Muscle of arm (tissue), 14 donors: ENCODE results near the gene TBC1D2B. TPM values are rescaled to one million over a fixed set of nuclear protein-coding genes. Genes with fewer than 3 reads are reported as not detected.

Experiments
- DNase-seq: peaks from one replicate; pipeline ENCODE4 v3.0.0-alpha.2; 2013
- long read RNA-seq, 11 donors: transcript quantifications; one replicate each; lab custom pipeline, GENCODE V29; 2026
- polyA plus RNA-seq, 12 donors: library from polyadenylated mRNA; unstranded; fragments of 120-200 nt; gene quantifications; one replicate each; pipeline ENCODE4 v1.2.1, GENCODE V29; 2013; ENCODE audit not compliant: insufficient read length in 12 of 12

The TBC1D2B gene
- 10 to 100 TPM in 11 of 12 donors, not detected in 1; 24.3 to 43.2 (median 27.8) TPM for polyA plus RNA-seq
- long read RNA-seq, donor 1, full-length matches to known transcripts: 38 of 38 reads
- long read RNA-seq, donor 1, partial matches to known transcripts: 0 of 38 reads
- long read RNA-seq, donor 1, other reads (novel, unspliced or antisense): 0 of 38 reads
- long read RNA-seq, donor 2, full-length matches to known transcripts: 16 of 16 reads
- long read RNA-seq, donor 2, partial matches to known transcripts: 0 of 16 reads
- long read RNA-seq, donor 2, other reads (novel, unspliced or antisense): 0 of 16 reads
- long read RNA-seq, donor 3, full-length matches to known transcripts: 9 of 9 reads
- long read RNA-seq, donor 3, partial matches to known transcripts: 0 of 9 reads
- long read RNA-seq, donor 3, other reads (novel, unspliced or antisense): 0 of 9 reads
- long read RNA-seq, donor 4, full-length matches to known transcripts: 13 of 13 reads
- long read RNA-seq, donor 4, partial matches to known transcripts: 0 of 13 reads
- long read RNA-seq, donor 4, other reads (novel, unspliced or antisense): 0 of 13 reads
- long read RNA-seq, donor 5, full-length matches to known transcripts: 23 of 23 reads
- long read RNA-seq, donor 5, partial matches to known transcripts: 0 of 23 reads
- long read RNA-seq, donor 5, other reads (novel, unspliced or antisense): 0 of 23 reads
- long read RNA-seq, donor 6, full-length matches to known transcripts: 13 of 13 reads
- long read RNA-seq, donor 6, partial matches to known transcripts: 0 of 13 reads
- long read RNA-seq, donor 6, other reads (novel, unspliced or antisense): 0 of 13 reads
- long read RNA-seq, donor 7, full-length matches to known transcripts: 10 of 10 reads
- long read RNA-seq, donor 7, partial matches to known transcripts: 0 of 10 reads
- long read RNA-seq, donor 7, other reads (novel, unspliced or antisense): 0 of 10 reads
- long read RNA-seq, donor 8, full-length matches to known transcripts: 28 of 28 reads
- long read RNA-seq, donor 8, partial matches to known transcripts: 0 of 28 reads
- long read RNA-seq, donor 8, other reads (novel, unspliced or antisense): 0 of 28 reads
- long read RNA-seq, donor 9, full-length matches to known transcripts: 22 of 22 reads
- long read RNA-seq, donor 9, partial matches to known transcripts: 0 of 22 reads
- long read RNA-seq, donor 9, other reads (novel, unspliced or antisense): 0 of 22 reads
- long read RNA-seq, donor 10, full-length matches to known transcripts: 17 of 17 reads
- long read RNA-seq, donor 10, partial matches to known transcripts: 0 of 17 reads
- long read RNA-seq, donor 10, other reads (novel, unspliced or antisense): 0 of 17 reads
- long read RNA-seq, donor 11, full-length matches to known transcripts: 22 of 22 reads
- long read RNA-seq, donor 11, partial matches to known transcripts: 0 of 22 reads
- long read RNA-seq, donor 11, other reads (novel, unspliced or antisense): 0 of 22 reads

DNA sequence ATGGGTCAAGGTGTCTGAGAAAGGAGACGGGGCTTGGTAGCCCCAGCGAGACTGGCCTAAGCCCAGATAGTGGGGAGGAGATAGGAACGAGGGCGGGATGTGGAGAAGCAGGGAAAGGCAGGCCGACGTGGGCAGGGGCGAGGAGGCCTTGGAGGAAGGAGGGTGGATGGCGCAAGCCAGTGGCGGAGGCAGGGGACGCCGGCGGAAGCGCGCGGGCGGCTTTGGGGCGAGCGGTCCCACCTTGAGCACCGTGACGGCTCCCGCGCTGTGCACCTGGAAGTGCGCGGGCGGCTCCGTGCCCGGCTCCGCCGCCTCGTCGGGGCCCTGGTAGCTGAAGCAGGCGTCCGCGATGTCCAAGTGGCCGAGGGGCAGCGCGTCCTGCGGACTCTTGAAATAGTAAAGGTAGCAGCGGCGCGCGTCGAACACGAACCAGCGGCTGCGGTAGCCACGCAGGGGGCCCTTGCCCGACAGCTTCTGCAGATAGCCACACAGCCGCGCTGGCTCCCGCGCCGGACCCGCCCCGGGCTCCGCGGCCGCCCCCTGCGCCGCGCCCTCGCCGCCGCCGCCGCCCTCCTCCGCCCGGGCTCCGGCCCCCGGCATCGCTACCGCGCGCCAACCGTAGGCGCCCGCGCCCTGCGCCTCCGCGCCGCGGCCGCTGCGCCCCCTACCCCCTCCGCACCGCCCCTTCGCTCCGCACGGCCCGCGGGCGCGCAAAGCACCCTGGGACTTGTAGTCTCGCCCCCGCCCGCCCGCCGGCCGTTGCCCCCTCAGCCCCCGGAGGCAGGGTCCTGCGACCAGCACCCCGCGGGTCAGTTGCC lies at the start of gene TBC1D2B:
Gene TBC1D2B (minus strand): TSS at position 659 of the 818 bp plus-strand sequence. CDS start 59 bp downstream, at position 600.
- DNase-seq: no peak

GRCh38 chr15:78125267-78125666 lies 47.8 kb upstream of the TBC1D2B start:
- no peak for DNase-seq

- DNase-seq: no peak
Measured at GRCh38 chr15:78120523-78120922, 43.0 kb upstream of the TBC1D2B start.

DNA sequence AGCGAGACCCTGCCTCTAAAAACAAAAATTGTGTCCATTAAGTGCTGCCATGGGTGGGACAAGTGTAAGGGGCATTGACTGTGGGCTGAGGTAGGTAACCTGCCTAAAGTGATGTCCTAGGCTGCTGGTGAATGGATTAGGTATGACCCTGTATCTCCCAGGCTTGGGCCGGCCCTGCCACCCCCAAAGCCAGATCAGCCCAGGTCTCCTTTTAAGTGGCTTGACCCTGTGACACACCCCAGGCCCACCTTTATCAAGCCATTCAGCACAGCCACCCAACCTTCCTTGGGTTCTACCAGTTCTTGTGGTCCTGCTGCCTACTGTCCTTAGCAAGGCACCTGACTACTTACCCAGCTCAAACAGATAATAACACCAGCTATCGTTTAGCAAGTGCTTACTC lies 35.0 kb upstream of the TBC1D2B start:
- no peak for DNase-seq

- DNase-seq: no peak
Measured at GRCh38 chr15:78111788-78112187, 34.3 kb upstream of the TBC1D2B start.

GRCh38 chr15:78110916-78111475 lies 33.5 kb upstream of the TBC1D2B start:
- DNase-seq: no peak

DNA sequence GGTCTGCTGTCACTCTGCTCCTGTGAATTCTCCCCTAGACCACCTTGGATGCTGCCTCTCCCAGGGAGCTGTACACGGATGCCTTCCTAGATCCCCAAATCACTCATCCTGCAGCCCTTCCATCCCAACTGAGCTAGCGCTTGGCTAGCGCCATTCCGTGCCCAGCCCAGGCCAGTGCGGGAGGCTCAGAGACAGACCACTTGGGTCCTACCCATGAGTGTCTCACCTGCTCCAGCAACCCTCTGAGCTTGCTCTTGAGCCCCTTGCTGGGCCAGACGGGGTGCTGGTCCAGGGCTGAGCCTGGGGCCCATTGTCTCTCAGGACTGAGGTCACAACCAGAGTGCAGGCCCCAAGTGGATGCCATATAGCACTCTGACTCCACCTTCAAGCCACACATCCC lies 32.6 kb upstream of the TBC1D2B start:
- DNase-seq: no peak

- DNase-seq: no peak
Measured at GRCh38 chr15:78109156-78109555, 31.6 kb upstream of the TBC1D2B start.

DNA sequence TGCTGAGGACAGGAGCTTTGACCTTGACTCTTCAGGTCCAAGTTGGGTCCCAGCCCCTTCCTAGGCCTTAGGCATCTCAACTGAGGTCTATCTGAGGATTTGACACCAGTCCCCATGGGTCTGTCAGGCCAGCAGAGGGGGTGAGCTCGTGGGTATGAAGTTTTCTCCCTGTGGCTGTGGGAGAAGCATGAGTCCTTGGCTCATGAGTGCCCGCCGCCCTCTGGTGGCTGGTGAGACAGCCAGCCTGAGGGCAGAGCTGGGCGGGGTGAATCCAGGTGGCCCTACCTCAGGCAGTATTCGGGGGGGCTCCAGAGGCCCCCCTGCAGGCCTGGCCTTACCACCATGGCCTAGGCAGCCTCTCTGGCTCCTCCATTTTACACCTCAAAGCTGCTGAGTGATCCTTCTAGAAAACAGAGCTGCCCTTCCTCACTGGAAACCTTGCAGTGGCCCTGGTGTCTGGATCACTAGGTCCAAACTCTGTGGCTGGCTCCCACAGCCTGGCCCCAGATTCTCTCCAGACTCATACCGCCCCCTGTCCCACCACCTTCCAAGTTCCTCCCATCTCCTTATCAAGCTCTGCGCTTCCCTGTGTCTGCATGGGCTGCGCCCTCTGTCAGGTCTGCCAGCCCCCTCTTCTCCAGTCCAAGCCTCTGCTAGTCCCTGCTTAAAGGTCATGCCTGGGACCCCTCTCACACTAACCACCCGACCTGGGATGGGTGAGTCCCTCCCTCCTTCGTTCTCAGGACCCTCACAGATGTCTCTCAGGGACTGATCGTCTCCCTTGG lies 31.0 kb upstream of the TBC1D2B start:
- DNase-seq: peak; percentile 74

GRCh38 chr15:78107471-78107870 lies 30.0 kb upstream of the TBC1D2B start:
- DNase-seq: no peak

GRCh38 chr15:78105476-78106241 lies 28.1 kb upstream of the TBC1D2B start:
- no peak for DNase-seq

- no peak for DNase-seq
Measured at GRCh38 chr15:78104566-78105475, 27.3 kb upstream of the TBC1D2B start.

DNA sequence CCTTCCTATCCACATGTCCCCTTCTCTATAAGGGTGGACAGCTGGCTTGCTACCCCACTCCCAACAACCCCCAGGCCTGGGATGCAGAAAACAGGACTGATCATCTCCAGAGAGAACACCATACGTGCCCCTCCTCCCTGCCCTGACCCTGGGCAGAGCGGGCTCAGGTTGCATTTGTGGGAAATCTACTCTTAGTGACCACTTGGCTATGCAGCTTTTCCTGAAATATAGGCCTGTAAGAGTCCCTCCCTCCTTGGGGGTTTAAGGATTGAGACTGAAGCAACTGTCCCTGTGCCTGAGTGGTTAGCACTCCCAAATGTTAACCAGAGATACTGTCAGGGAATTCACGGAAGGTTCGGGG lies 26.6 kb upstream of the TBC1D2B start:
- no peak for DNase-seq

GRCh38 chr15:78103406-78104118 lies 26.1 kb upstream of the TBC1D2B start:
- DNase-seq: no peak

- no peak for DNase-seq
Measured at GRCh38 chr15:78102741-78103140, 25.2 kb upstream of the TBC1D2B start.

DNA sequence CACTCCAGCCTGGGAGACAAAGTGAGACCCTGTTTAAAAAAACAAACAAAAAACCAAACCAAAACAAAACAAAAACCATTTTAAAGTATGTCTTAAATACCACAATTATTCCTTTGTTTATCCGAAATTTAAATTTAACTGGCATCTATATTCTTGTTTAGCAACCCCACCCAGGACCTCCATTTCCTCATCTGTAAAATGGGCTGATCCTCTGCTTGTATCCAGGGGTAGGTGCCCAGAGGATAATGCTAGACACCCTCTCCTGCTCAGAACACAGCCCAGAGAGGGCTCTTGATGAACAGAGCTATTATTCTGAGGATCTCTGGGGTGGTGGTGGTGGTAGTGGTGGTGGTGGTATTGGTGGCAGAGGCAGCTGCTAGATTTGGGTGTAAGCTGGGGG lies 24.7 kb upstream of the TBC1D2B start:
- DNase-seq: no peak
